Stromal cell of bone marrow (primary cell): Measurements from ENCODE around the gene SF3B3.
A peak's percentile ranks its signal among the peaks of the same experiment; 100 is the strongest.
"Not testable (repeated sequence)": the region's sequence is repeated elsewhere in the genome, so short reads cannot be mapped to it uniquely, and the experiment has no call there.

Source experiments
- DNase-seq: peaks from one replicate; pipeline ENCODE4 v3.0.0-alpha.2; 2012; ENCODE audit warnings: low read depth

SF3B3 gene

DNA sequence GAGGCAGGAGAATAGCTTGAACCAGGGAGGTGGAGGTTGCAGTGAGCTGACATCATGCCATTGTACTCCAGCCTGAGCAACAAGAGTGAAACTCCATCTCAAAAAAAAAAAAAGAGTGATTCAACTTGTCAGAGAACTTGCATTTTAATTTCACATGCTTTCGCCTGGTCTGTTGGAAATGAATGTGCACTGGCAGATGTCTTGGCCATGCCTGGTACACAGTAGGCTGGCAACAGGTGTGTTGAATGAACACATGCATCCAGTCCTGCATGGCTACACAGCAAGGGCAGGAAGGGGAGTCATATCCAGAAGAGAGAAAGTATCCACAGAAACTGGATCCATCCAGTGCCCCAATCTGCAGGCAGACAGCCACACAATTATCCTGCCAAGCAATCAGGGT is 11.8 kb upstream of the SF3B3 start:
- DNase-seq: no peak

DNA sequence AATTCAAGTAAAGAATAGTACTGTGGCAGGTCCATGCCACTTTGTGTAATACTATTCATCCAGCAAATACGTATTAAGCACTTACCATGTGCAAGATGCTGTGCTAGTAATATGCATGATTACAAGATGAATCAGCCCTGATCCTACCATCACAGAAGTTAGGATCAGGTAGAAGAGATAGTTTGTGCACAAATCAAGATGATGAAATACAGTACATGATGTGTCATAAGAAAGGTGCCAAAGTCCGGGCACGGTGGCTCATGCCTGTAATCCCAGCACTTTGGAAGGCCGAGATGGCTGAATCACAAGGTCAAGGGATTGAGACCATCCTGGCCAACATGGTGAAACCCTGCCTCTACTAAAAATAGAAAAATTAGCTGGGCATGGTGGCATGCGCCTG is 11.2 kb upstream of the SF3B3 start:
- DNase-seq: no peak

GRCh38 chr16:70520612-70521297 is 2.9 kb upstream of the SF3B3 start:
- DNase-seq: peak; percentile 38

GRCh38 chr16:70522216-70523075 is 1.2 kb upstream of the SF3B3 start:
- no peak for DNase-seq

DNA sequence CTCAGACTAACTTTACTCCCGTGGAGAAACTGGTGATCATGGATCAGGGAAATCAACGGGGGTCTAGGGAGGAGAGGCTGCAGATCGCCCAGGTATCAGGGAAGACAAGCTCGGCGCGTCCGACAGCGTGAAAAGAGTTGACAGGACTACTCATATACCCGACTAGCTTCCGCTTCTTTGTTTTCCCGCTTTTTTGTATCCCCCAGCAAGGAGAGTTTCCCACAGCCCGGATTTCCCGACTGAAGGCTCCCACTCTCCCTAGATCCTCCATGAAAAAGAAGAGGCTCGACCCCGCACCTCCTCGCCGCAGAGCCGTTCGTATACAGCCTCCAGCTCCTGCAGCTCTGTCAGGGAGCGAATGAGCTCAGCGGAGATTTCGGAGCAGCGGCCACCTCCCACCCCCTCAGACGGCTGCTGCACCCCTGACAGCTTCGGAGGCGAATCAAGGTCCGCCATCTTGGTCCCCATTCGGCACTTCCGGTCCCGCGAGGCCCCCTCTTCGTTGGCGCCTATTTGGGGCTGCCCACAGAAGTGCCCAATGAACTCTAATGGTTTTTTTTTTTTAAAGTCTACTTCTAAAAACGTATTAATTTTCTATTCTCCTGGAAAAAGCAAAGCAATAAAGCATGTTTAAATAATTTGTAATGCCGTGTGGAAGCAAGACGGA is 407 bp upstream of the SF3B3 start, which contains the start of gene COG4:
COG4 (minus strand) TSS at position 479 of the 667 bp plus-strand sequence; CDS start at position 468, 11 bp downstream.
- peak; percentile 70 for DNase-seq

DNA sequence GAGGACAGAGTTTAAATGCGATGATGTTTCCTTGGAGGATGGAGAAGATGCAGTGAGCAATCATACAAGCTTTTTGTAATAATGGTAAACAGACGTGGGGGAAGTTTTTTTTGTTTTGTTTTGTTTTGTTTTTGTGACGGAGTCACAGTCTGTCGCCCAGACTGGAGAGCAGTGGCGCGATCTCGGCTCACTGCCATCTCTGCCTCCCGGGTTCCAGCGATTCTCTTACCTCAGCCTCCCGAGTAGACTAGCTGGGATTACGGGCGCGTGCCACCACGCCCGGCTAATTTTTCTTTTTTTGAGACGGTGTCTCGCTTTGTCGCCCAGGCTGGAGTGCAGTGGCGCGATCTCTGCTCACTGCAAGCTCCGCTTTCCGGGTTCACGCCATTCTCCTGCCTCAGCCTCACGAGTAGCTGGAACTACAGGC is 796 bp downstream of the SF3B3 start:
- not testable (repeated sequence) for DNase-seq

DNA sequence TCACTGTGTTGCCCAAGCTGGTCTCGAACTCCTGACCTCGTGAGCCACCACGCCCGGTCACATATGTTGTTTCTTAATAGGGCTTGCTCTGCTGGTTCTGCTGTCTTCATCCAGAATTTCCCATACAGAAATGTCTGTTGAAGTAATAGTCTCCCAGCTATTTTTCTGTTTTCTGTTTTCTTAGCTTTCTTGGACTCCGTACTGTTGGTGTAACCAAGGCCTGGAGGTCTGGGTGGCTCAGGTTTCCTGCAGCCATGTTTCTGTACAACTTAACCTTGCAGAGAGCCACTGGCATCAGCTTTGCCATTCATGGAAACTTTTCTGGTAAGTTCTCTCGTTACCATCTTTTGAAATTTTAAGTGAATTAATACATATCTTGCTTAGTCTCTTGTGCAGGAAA is 2.8 kb downstream of the SF3B3 start:
- no peak for DNase-seq

DNA sequence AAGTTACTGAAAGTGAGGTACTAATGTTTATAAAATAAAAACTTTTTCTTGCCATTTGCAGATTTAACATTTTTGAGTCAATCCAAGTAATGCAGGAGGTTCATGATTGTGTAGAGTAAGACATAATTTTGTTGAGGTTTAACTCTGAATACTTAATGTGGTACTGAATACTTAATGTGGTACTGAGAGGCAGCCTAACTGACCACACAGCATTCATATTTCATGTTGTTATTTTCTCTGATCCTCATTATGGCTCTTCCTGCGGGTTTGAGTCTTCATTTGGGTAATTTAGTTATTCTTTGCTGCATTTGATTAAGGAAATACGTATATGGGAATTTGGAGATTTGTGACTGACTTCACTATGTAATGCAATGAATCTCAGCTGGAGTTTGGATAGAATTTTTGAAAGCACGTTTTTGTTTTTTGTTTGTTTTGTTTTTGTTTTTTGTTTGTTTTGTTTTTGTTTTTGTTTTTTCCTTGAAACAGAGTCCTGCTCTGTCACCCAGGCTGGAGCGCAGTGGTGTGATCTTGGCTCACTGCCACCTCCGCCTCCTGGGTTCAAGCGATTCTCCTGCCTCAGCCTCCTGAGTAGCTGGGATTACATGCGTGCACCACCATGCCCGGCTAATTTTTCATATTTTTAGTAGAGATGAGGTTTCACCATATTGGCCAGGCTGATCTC is 3.8 kb downstream of the SF3B3 start:
- no peak for DNase-seq

DNA sequence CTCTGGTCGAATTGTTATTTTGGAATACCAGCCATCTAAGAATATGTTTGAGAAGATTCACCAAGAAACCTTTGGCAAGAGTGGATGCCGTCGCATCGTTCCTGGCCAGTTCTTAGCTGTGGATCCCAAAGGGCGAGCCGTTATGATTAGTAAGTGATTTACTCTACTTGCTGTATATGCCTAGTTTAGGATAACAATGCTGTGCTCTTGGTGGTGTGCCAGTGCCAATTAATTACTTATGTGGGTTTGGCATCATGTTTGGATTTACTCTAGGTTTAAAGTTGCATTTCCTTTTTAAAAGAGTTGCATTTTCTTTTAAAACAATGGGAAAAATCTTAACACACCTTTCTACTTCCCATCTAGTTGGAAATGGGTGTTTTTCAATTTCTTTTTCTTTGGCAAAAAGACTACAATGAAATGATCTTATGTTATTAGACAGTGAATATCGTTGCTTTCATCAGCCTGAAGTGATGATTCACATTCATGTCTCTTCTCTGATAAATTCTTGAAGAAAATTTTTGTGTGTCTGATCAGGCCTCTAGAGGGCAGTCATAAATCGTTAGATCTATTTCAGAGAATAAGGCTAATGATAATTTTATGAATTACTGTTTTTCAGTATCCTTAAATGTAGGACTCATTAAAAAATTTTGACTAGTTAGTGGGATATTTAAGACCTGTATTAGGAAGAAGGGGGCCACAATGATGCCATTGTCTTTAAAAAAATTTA is 5.6 kb downstream of the SF3B3 start:
- peak; percentile 61 for DNase-seq

GRCh38 chr16:70529954-70530353 is 6.3 kb downstream of the SF3B3 start:
- not testable (repeated sequence) for DNase-seq

GRCh38 chr16:70534971-70535370 is 11.4 kb downstream of the SF3B3 start:
- DNase-seq: no peak

DNA sequence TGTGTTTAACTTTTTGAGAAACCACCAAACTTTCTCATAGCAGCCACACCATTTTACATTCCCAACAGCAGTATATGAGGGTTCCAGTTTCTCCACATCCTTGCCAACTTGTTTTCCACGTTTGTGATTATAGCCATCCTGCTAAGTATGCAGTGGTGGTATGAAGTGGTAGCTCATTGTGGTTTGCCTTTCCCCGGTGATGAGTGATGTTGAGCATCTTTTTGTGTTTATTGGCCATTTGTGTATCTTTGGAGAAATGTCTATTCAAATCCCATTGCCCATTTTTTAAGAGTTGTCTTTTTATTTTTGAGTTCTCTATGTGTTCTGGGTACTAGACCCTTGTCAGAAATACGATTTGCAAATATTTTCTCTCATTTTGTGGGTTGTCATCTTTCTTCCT is 17.4 kb downstream of the SF3B3 start:
- no peak for DNase-seq

DNA sequence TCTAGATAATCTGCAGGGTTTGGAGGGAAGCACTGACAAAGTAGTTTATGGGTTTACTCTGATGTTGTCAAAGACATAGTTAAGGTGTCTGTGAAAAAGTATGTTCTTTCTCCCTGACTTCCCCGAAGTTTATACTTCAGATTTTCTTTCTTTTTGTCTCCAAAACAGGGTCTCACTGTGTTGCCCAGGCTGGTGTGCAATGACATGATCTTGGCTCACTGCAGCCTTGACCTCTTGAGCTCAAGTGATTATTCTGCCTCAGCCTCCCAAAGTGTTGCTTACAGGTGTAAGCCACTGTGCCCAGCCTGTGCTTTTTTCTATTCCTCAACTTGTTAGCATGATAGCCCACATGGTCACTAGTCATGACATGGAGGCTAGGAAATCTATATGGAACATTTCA is 20.9 kb downstream of the SF3B3 start:
- no peak for DNase-seq

DNA sequence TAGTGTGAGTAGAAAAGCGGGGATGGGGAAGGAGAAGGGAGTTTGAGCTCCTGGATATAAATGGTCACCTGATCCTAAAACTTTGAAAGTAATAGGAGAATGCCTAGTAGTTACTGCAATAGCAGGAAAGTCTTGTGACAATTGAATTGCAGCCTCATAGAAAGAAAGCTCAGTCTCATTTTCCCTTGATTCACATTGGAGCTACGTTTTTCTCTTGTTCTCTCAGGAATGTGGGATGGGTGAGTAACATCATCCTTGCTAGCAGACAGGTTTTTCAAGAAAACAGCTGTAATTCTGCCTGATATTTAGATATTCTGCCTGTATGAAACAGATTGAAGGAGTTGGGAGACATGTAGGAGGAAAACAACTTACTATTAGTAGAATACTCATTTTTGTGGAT is 25.3 kb downstream of the SF3B3 start:
- no peak for DNase-seq

DNA sequence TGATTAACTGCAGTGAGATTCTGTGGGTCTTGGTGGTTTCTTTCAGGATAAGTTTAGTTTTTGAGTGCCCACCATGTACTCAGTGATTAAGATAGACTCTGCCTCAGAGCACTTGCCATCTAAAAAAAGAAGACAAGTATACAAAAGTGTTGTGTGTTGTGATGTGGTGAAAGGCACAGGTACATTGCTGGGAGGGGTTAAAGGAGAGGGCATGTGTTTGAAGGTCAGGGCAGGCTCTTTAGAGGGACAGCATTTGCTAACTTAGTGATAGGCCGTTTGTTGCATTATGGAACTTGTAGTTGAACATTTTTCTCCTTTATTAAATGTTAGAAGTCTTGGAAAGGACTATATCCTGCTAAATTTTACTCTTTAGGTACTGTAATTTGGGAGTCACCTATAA is 26.5 kb downstream of the SF3B3 start:
- no peak for DNase-seq

DNA sequence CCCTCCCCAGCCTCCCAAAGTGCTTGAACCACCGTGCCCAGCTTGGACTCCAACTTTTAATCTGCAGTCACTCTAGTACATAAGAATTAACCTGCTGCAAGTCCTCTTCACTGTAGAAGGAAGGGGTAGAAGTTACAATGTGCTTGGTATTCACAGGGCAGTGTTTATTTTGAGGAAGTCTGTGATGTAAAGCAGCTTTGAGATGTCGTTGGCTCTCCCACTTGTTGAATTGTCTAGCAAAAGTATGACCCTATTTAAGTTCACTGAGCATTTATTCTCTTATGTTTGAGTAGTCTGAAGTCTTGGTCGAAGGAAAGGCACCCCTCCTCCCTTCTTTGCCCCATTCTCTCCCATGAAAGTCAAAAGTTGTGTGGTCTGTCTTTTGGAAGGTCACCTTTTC is 28.2 kb downstream of the SF3B3 start:
- DNase-seq: no peak

DNA sequence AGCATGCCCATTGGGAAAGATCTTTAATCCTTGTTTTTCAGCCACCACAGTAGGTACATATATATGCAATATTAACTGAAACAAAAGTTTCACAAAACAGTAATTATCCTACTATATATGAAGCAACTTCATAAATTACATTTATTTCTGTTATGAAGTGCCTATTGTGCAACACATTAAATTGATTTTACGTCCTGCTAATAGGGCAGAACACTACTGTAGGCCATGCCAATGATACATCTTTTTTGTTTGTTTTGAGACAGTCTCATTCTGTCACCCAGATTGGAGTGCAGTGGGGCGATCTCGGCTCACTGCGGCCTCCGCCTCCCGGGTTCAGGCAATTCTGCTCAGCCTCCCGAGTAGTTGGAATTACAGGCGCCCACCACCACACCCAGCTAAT is 29.1 kb downstream of the SF3B3 start:
- no peak for DNase-seq

DNA sequence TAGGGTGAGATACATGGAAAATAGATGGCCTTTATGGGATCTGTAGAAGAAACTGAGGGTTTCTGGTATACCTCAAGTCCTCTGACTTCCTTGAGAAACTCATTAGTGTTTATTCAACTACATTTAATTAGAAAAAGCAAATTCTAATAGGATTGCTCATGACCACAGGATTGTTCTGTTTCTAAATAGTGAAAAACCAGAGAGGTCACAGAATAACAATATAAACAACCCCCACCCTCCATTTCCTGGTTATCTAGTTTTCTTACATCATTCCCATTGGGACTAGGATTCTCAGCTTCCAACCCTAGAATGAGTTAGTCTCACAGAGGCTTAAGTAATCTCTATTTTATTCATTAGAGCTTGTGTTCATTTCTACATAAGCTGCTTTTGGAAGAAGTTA is 30.0 kb downstream of the SF3B3 start:
- DNase-seq: peak; percentile 74

- no peak for DNase-seq
Observed at GRCh38 chr16:70556063-70556462, 32.4 kb downstream of the SF3B3 start.

DNA sequence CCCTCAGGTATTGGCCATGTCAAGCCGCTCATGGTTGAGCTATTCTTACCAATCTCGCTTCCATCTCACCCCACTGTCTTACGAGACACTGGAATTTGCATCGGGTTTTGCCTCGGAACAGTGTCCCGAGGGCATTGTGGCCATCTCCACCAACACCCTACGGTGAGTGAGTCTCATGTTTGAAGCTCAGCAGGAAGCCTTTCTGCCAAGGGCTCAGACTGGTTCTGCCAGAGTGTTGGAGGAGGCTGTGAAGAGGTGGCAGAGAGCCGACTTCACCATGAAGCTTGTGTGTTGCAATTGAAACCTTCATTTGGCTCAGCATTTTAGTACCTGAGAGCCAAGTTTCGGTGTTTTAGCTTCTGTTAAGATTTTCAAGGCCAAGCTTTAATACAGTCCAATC is 38.0 kb downstream of the SF3B3 start:
- DNase-seq: no peak

GRCh38 chr16:70563636-70564035 is 40.0 kb downstream of the SF3B3 start:
- DNase-seq: peak; percentile 87

GRCh38 chr16:70565053-70565452 is 41.4 kb downstream of the SF3B3 start:
- no peak for DNase-seq
